ENCODE results near the gene UBE4A.

Gene UBE4A

GRCh38 chr11:118435290-118435892 lies 76.0 kb downstream of the UBE4A start:
- no peaks in the 10 kb centered on the region for H3K27me3 ChIP-seq (ENCODE audit: insufficient read depth, poor library complexity, severe bottlenecking)
- DNase-seq (ENCODE audit: low read depth in 1 of 2, low spot score in 1 of 2): peak in 1 of 2 experiments; percentile 77
- peak overlapping the region; percentile 79 for H3K27ac ChIP-seq (replicated peaks)
- peak overlapping the region; percentile 65 for H3K4me3 ChIP-seq (replicated peaks; ENCODE audit: insufficient read depth, low read length)
- TF ChIP-seq POLR2AphosphoS5 (IDR thresholded peaks at IDR 0.05; ENCODE audit: low read depth) (no peak), GABPA (IDR thresholded peaks at IDR 0.05; ENCODE audit: low read depth) (no peak), SPI1 (IDR thresholded peaks at IDR 0.05; ENCODE audit: borderline replicate concordance, low read depth) (no peak), REST (IDR thresholded peaks at IDR 0.05; ENCODE audit: insufficient replicate concordance, low read depth) (no peak), CTCF (IDR thresholded peaks at IDR 0.05; ENCODE audit: insufficient read depth, low read length) (no peak)

- DNase-seq (ENCODE audit: low read depth in 1 of 2, low spot score in 1 of 2): peak; percentile 92 to 97
- TF ChIP-seq SPI1 (IDR thresholded peaks at IDR 0.05; ENCODE audit: borderline replicate concordance, low read depth) (peak; percentile 46; the same call in 1 of the 2 replicates), REST (IDR thresholded peaks at IDR 0.05; ENCODE audit: insufficient replicate concordance, low read depth) (peak; percentile 33), CTCF (IDR thresholded peaks at IDR 0.05; ENCODE audit: insufficient read depth, low read length) (no peak), POLR2AphosphoS5 (IDR thresholded peaks at IDR 0.05; ENCODE audit: low read depth) (peak; percentile 40; the same call in 1 of the 2 replicates), GABPA (IDR thresholded peaks at IDR 0.05; ENCODE audit: low read depth) (peak; percentile 37)
- peak within 1 kb of the TSS; percentile 79 for H3K27ac ChIP-seq (replicated peaks)
Measured at GRCh38 chr11:118435893-118436624, 76.7 kb downstream of the UBE4A start, which contains the start of gene KMT2A. TSS of gene KMT2A (plus strand) at chr11:118436492. CDS start at chr11:118436513, 21 bp downstream.

GRCh38 chr11:118436639-118437207 lies 77.3 kb downstream of the UBE4A start:
- Histone ChIP-seq H3K27me3 (ENCODE audit: insufficient read depth, poor library complexity, severe bottlenecking) (no peaks in the 10 kb centered on the region), H3K27ac (replicated peaks) (peak overlapping the region; percentile 74), H3K4me3 (replicated peaks; ENCODE audit: insufficient read depth, low read length) (peak overlapping the region; percentile 96)
- no peak for DNase-seq (ENCODE audit: low read depth in 1 of 2, low spot score in 1 of 2)
- no peak for TF ChIP-seq SPI1 (IDR thresholded peaks at IDR 0.05; ENCODE audit: borderline replicate concordance, low read depth)
- TF ChIP-seq REST (IDR thresholded peaks at IDR 0.05; ENCODE audit: insufficient replicate concordance, low read depth): no peak

More at GRCh38 chr11:118435893-118436624, 76.7 kb downstream of the UBE4A start, which contains the start of gene KMT2A:
- no peaks in the 10 kb centered on the region for H3K27me3 ChIP-seq (ENCODE audit: insufficient read depth, poor library complexity, severe bottlenecking)
- H3K4me3 ChIP-seq (replicated peaks; ENCODE audit: insufficient read depth, low read length): peak within 1 kb of the TSS; percentile 96

Measured in HL-60 (cell line).